Uterus (tissue), 4 donors: ENCODE results near the gene FBN2. TPM values are rescaled to one million over a fixed set of nuclear protein-coding genes. Genes with fewer than 3 reads are reported as not detected.

Source experiments
- DNase-seq, 2 donors: peaks; one replicate each; pipeline ENCODE4 v3.0.0-alpha.2; 2019 to 2020
- H3K27ac ChIP-seq, 2 donors: fragments of 200-600 bp; sonication (generic); 1 replicate in 1 of 2; 2 replicates in 1 of 2; pipeline ENCODE4 v1.5.1; 2016 to 2018
- H3K27me3 ChIP-seq, 2 donors: fragments of 200-600 bp; sonication (generic); one replicate each; pipeline ENCODE4 v1.5.1; 2018 to 2019; ENCODE audit warnings: control low read depth in 1 of 2
- H3K36me3 ChIP-seq, 2 donors: fragments of 200-600 bp; sonication (generic); one replicate each; pipeline ENCODE4 v1.5.1; 2019; ENCODE audit warnings: control low read depth in 1 of 2
- H3K4me1 ChIP-seq, 2 donors: fragments of 200-600 bp; sonication (generic); one replicate each; pipeline ENCODE4 v1.5.1; 2018 to 2019; ENCODE audit warnings: control low read depth in 1 of 2
- H3K4me3 ChIP-seq, 2 donors: fragments of 200-600 bp; sonication (generic); 1 replicate in 1 of 2; 2 replicates in 1 of 2; pipeline ENCODE4 v1.5.1; 2018 to 2019; ENCODE audit warnings: mild to moderate bottlenecking in 1 of 2
- H3K9me3 ChIP-seq, 2 donors: fragments of 200-600 bp; sonication (generic); one replicate each; pipeline ENCODE4 v1.5.1; 2019; ENCODE audit warnings: control low read depth in 1 of 2
- CTCF ChIP-seq, 4 experiments: fragments of 200-600 bp in 2 of 4; fragments of 450-650 bp in 2 of 4; sonication (generic) in 2 of 4; IDR thresholded peaks; one replicate each; pipeline ENCODE4 v1.5.1; 2016 to 2019; ENCODE audit warnings: antibody characterized with exemption in 4 of 4, mild to moderate bottlenecking in 2 of 4, moderate library complexity in 1 of 4
- POLR2A ChIP-seq, 2 donors: fragments of 450-650 bp; IDR thresholded peaks; one replicate each; pipeline ENCODE4 v1.6.1; 2016; ENCODE audit warnings: antibody characterized with exemption in 2 of 2, mild to moderate bottlenecking in 1 of 2, moderate library complexity in 1 of 2
- intact Hi-C: fragments of 100-400 bp; cut with DNase I; formaldehyde crosslinking; loops from one replicate; pipeline ENCODE4 v1.15.1; 2023; ENCODE audit warnings: low total_unique reads
- total RNA-seq, 4 donors: library from RNA; depleted of rRNA in 3 of 4; stranded (reverse); fragments of >200 nt in 3 of 4; gene quantifications; one replicate each; pipeline versions ENCODE4 v1.1.0 to v1.2.4, GENCODE V29; 2014 to 2023
- donor health status: DM: yes; HTN: yes; CAD: no.

Gene FBN2
- total RNA-seq, 4 donors from 2014 or later = 1.0 to 389 (median 2.8) TPM

DNA sequence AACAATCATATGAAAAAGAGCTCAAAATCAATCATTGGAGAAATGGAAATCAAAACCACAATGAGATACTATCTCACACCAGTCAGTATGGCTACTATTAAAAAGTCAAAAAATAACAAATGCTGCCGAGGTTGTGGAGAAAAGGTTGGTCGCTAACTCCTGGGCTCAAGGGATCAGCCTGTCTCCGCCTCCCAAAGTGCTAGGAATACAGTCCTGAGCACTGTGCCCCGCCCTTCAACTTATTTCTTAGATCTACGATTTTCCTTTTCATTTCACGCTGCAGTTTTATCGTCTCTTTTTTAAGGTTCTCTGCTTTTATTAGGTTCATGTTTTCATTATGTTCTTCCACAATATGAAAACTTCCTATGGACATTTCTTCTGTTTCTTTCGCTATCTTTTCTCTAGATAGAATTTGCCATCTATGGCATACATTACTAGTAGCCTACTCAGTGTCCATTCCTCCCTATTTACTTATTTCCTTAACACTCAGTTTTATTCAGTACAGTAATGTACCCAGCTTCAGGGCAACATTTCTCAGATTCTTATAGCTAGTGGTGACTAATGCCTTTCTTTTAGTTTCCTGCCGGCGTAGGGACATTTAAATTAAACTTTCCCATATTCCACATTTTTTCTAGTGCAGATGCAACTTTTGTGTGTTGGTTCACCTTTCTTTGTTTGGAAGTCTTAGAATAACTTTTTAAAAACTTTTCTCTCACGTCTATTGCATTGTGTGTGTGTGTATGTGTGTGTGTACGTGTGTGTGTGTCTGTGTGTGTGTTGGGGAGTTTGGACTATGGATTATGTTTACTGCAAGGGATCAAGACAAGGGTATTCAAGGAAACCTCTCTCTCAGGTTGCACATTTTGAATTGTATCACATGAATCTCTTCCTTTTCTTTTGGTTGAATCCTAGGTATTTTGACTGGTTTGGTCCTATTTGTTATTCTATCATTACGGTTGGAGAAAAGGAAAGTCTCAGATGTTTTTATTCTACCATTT is 21.6 kb upstream of the FBN2 start:
- no peak overlapping the region for H3K27ac ChIP-seq
- H3K9me3 ChIP-seq = no peaks in the 10 kb centered on the region
- intact Hi-C loops = no loop called here
- TF ChIP-seq POLR2A (IDR thresholded peaks at IDR 0.05) (no peak), CTCF (IDR thresholded peaks at IDR 0.05) (no peak)
- H3K4me3 ChIP-seq = no peak overlapping the region
- H3K36me3 ChIP-seq = no peaks in the 10 kb centered on the region
- no peak for DNase-seq
- H3K27me3 ChIP-seq = no peaks in the 10 kb centered on the region
- H3K4me1 ChIP-seq = no peaks in the 10 kb centered on the region

DNA sequence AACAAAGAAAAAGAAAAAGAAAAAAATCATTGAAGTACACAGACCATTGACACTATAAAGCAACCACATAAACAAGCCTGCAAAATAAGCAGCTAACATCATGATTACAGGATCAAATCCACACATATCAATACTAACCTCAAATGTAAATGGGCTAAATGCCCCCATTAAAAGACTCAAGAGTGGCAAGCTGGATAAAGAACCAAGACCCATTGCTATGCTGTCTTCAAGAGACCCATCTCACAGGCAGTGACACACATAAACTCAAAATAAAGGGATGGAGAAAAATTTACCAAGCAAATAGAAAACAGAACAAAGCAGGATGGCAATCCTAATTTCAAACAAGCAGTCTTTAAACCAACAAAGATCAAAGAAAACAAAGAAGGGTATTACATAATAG is 15.7 kb upstream of the FBN2 start:
- Histone ChIP-seq H3K27ac (no peak overlapping the region), H3K4me3 (no peak overlapping the region), H3K36me3 (no peaks in the 10 kb centered on the region), H3K9me3 (no peaks in the 10 kb centered on the region), H3K4me1 (no peaks in the 10 kb centered on the region), H3K27me3 (no peaks in the 10 kb centered on the region)
- TF ChIP-seq POLR2A (IDR thresholded peaks at IDR 0.05) (no peak), CTCF (IDR thresholded peaks at IDR 0.05) (no peak)
- DNase-seq = no peak
- intact Hi-C loops = no loop called here

- H3K27me3 ChIP-seq = no peaks in the 10 kb centered on the region
- H3K27ac ChIP-seq = no peak overlapping the region
- intact Hi-C loops = no loop called here
- no peak overlapping the region for H3K4me3 ChIP-seq
- no peaks in the 10 kb centered on the region for H3K4me1 ChIP-seq
- TF ChIP-seq CTCF (IDR thresholded peaks at IDR 0.05) (no peak), POLR2A (IDR thresholded peaks at IDR 0.05) (no peak)
- no peak for DNase-seq
- no peaks in the 10 kb centered on the region for H3K36me3 ChIP-seq
- H3K9me3 ChIP-seq = no peaks in the 10 kb centered on the region
These were observed 13.4 kb upstream of the FBN2 start for GRCh38 chr5:128551476-128551875.

- no peaks in the 10 kb centered on the region for H3K27me3 ChIP-seq
- no peak overlapping the region for H3K4me3 ChIP-seq
- TF ChIP-seq CTCF (IDR thresholded peaks at IDR 0.05) (no peak), POLR2A (IDR thresholded peaks at IDR 0.05) (no peak)
- intact Hi-C loops = no loop called here
- H3K27ac ChIP-seq = no peak overlapping the region
- H3K4me1 ChIP-seq = no peaks in the 10 kb centered on the region
- DNase-seq = no peak
- no peaks in the 10 kb centered on the region for H3K36me3 ChIP-seq
- H3K9me3 ChIP-seq = no peaks in the 10 kb centered on the region
These were observed 11.5 kb upstream of the FBN2 start for GRCh38 chr5:128549496-128549895.

DNA sequence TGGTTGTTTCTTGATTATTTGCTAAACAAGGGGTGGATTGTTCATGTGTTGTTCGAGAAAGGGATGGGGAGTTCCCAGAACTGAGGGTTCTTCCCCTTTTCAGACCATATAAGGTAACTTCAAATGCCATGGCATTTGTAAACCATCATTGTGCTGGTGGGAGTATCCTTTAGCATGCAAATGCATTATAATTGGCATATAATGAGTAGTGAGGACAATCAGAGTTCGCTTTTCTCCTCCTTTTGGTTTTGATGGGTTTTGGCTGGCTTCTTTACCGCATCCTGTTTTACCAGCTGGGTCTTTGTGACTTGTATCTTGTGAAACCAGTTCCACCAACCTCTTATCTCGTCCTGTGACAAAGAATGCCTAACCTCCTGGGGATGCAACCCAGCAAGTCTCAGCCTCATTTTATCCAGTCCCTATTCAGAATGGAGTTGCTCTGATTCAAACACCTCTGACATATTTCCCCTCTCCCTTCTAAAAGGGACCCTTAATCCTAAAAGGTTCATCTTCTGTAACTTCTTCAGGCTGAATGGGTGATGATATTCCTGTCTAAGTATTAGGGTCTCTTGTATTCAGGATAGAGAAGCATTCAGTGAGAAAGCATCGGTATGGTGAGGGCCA is 8.7 kb upstream of the FBN2 start:
- H3K4me3 ChIP-seq = no peak overlapping the region
- no peak for TF ChIP-seq CTCF (IDR thresholded peaks at IDR 0.05)
- no peak for TF ChIP-seq POLR2A (IDR thresholded peaks at IDR 0.05)
- intact Hi-C loops = no loop called here
- no peaks in the 10 kb centered on the region for H3K4me1 ChIP-seq
- no peaks in the 10 kb centered on the region for H3K36me3 ChIP-seq
- no peak for DNase-seq
- no peak overlapping the region for H3K27ac ChIP-seq
- H3K9me3 ChIP-seq = no peaks in the 10 kb centered on the region
- H3K27me3 ChIP-seq = no peaks in the 10 kb centered on the region
